GM19395 (cell line): ENCODE measurements around the gene ANGPTL5.
"Not testable (repeated sequence)": the region's sequence is repeated elsewhere in the genome, so short reads cannot be mapped to it uniquely, and the experiment has no call there.

ENCODE experiments used
- ATAC-seq: cut with Tn5 transposase; IDR thresholded peaks from one replicate; pipeline ENCODE4 v1.9.1; 2021; ENCODE audit warnings: mild to moderate bottlenecking, moderate library complexity; ENCODE audit not compliant: unreplicated experiment

Gene ANGPTL5

GRCh38 chr11:101889767-101890166, 26.6 kb downstream of the ANGPTL5 start:
- ATAC-seq, result no peak

- ATAC-seq, result no peak
These were observed 30.7 kb downstream of the ANGPTL5 start for GRCh38 chr11:101885631-101886030.

- ATAC-seq, result no peak
These were observed 34.7 kb downstream of the ANGPTL5 start for GRCh38 chr11:101881586-101881985.

- peak; percentile 50 for ATAC-seq
These were observed 36.1 kb downstream of the ANGPTL5 start for GRCh38 chr11:101880222-101880621.

- ATAC-seq, result no peak
These were observed 44.0 kb downstream of the ANGPTL5 start for GRCh38 chr11:101872171-101872882.

GRCh38 chr11:101870510-101870909, 45.8 kb downstream of the ANGPTL5 start:
- no peak for ATAC-seq

- no peak for ATAC-seq
These were observed 48.4 kb downstream of the ANGPTL5 start for GRCh38 chr11:101867951-101868350.

- no peak for ATAC-seq
These were observed 49.5 kb downstream of the ANGPTL5 start for GRCh38 chr11:101866619-101867491.

GRCh38 chr11:101864098-101864497, 52.2 kb downstream of the ANGPTL5 start:
- no peak for ATAC-seq

- ATAC-seq, result no peak
These were observed 53.0 kb downstream of the ANGPTL5 start for GRCh38 chr11:101863361-101863760.

GRCh38 chr11:101862391-101863233, 53.7 kb downstream of the ANGPTL5 start:
- ATAC-seq, result no peak

- peak; percentile 93 for ATAC-seq
These were observed 55.5 kb downstream of the ANGPTL5 start for GRCh38 chr11:101860696-101861427.

- ATAC-seq, result not testable (repeated sequence)
These were observed 64.1 kb downstream of the ANGPTL5 start for GRCh38 chr11:101852260-101852659.

- no peak for ATAC-seq
These were observed 68.1 kb downstream of the ANGPTL5 start for GRCh38 chr11:101848262-101848661.

- ATAC-seq, result no peak
These were observed 71.7 kb downstream of the ANGPTL5 start for GRCh38 chr11:101844608-101845007.

- ATAC-seq, result no peak
These were observed 75.6 kb downstream of the ANGPTL5 start for GRCh38 chr11:101840704-101841103.
